WTC11 (cell line): ENCODE results near the gene TINAG.

Experiments
- GABPB1 ChIP-seq: sonication (generic); formaldehyde crosslinking; IDR thresholded peaks from 2 replicates; pipeline ENCODE4 v1.8.1; 2023; ENCODE audit warnings: mild to moderate bottlenecking, missing genetic modification reagents
- TF ChIP-seq, protein P1 (sequence below): sonication (generic); formaldehyde crosslinking; IDR thresholded peaks from 2 replicates; pipeline ENCODE4 v1.8.1; 2022; ENCODE audit warnings: mild to moderate bottlenecking, missing genetic modification reagents, moderate library complexity, borderline replicate concordance
- TF ChIP-seq, protein P2 (sequence below): fragments of 200-600 bp; IDR thresholded peaks from 2 replicates; pipeline ENCODE4 v1.8.0; 2022; ENCODE audit warnings: antibody characterized with exemption

DNA sequence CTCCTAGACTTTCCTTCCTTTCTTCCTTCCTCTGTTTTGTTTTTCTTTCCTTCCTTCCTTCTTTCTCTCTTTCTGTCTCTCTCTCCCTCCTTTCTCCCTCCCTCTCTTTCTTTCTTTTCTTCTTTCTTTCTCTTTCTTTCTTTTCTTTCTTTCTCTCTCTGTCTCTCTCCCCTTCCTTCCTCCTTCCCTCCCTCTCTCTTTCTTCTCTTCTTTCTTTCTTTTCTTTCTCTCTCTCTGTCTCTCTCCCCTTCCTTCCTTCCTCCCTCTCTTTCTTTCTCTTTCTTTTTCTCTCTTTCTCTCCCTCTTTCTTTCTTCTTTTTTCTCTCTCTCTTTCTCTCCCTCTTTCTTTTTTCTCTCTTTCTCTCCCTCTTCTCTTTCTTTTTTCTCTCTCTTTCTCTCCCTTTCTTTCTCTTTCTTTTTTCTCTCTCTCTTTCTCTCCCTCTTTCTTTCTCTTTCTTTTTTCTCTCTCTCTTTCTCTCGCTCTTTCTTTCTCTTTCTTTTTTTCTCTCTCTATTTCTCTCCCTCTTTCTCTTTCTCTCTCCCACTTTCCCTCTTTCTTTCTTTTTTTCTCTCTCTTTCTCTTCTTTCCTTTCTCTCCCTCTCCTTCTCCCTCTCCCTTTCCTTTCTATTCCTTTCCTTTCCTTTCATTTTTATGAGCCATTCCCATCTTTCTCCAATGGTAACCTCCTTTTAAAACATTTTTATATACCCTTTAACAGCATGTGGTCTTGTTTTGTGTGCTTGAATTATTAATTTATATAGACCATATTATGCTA lies 2.3 kb downstream of the TINAG start:
- TF ChIP-seq, protein P1, sequence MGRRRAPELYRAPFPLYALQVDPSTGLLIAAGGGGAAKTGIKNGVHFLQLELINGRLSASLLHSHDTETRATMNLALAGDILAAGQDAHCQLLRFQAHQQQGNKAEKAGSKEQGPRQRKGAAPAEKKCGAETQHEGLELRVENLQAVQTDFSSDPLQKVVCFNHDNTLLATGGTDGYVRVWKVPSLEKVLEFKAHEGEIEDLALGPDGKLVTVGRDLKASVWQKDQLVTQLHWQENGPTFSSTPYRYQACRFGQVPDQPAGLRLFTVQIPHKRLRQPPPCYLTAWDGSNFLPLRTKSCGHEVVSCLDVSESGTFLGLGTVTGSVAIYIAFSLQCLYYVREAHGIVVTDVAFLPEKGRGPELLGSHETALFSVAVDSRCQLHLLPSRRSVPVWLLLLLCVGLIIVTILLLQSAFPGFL (CRISPR knock-in tag): no peak
- TF ChIP-seq, protein P2, sequence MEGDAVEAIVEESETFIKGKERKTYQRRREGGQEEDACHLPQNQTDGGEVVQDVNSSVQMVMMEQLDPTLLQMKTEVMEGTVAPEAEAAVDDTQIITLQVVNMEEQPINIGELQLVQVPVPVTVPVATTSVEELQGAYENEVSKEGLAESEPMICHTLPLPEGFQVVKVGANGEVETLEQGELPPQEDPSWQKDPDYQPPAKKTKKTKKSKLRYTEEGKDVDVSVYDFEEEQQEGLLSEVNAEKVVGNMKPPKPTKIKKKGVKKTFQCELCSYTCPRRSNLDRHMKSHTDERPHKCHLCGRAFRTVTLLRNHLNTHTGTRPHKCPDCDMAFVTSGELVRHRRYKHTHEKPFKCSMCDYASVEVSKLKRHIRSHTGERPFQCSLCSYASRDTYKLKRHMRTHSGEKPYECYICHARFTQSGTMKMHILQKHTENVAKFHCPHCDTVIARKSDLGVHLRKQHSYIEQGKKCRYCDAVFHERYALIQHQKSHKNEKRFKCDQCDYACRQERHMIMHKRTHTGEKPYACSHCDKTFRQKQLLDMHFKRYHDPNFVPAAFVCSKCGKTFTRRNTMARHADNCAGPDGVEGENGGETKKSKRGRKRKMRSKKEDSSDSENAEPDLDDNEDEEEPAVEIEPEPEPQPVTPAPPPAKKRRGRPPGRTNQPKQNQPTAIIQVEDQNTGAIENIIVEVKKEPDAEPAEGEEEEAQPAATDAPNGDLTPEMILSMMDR: no peak
- TF ChIP-seq GABPB1 (CRISPR knock-in tag): no peak
